HG03097 (cell line): ENCODE data around the gene COL1A2.

Experiments used
- ATAC-seq: cut with Tn5 transposase; IDR thresholded peaks from one replicate; pipeline ENCODE4 v1.9.1; 2021; ENCODE audit not compliant: unreplicated experiment, low FRiP score

COL1A2 gene

GRCh38 chr7:94409200-94409948 is 14.7 kb downstream of the COL1A2 start:
- no peak for ATAC-seq

DNA sequence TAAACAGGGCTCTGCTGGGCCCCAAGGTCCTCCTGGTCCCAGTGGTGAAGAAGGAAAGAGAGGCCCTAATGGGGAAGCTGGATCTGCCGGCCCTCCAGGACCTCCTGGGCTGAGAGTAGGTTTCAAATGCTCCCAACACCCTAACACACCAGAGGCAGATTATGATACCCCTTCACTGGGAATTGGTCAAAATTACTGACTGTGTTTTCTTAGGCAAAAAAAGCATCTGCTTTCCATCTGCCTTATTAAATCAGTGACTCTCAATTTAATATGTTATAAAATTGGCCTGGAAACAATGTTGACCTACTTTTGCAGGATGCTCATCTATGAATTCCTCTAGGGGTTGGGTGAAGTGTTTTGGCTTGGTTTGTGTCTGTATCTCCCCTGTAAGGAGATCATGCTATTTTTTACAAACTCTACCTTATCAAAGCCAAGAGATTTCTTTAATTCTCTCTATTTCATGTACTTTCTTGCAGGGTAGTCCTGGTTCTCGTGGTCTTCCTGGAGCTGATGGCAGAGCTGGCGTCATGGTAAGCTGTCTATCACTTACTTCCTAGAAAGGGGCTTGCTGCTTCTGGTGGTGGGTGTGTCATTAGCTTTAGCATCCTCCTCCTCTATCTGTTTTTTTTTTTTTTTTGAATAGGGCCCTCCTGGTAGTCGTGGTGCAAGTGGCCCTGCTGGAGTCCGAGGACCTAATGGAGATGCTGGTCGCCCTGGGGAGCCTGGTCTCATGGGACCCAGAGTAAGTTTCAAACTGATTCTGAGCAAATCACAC is 15.9 kb downstream of the COL1A2 start:
- ATAC-seq: no peak

DNA sequence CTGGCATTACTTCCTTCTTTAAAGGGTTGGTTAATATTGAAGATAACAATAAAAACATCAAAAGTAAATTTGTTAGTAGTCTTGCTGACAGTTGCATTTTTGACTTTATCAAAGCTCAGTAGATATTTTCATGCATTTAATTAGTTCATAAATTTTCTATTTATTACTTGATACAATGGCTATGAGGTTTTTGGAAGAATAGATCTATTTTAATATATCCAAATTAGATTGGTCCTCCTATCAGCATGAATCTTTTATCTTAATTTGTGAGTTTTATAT is 16.4 kb downstream of the COL1A2 start:
- ATAC-seq: no peak

DNA sequence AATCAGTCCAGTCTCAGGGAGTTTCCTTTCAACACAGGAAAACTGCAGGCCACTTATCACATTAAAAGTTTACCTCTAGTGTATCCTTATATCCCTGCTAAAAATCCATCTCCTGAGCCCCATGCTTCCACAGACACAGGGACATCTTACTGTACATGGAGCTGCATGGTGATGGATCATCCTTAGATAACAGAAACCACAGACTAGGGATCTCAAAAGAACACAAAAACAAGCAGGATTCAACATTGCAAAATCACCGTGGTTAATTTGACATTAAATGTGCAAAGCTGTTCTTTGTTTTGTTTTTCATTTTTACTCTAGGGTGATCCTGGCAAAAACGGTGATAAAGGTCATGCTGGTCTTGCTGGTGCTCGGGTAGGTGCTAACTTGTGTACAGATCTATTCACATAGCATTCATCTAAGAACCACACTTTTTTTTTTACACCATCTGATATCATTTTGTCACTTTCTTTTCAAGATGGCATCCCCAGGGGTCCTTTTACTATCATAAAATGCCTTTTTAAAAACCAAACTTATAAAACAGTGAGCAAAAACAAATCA is 18.1 kb downstream of the COL1A2 start:
- ATAC-seq: no peak

- no peak for ATAC-seq
Measured at GRCh38 chr7:94414481-94414880, 19.8 kb downstream of the COL1A2 start.

DNA sequence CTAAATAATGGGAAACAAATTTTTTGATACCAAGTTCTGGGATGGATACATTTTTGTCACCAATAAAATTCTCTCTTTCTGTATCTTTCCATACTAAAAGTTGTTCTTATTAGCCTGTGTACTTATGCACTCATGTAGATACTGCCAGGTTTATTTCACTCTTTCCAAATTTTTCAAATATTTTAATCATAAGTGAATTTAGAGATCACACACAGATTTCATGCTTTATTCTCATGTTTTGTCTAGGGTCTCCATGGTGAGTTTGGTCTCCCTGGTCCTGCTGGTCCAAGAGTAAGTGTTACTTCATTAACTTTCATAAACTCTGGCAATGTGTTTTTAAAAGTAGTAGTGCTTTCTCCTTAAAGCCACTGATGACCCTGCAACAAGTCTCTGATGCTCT is 20.3 kb downstream of the COL1A2 start:
- ATAC-seq: no peak

GRCh38 chr7:94417306-94417705 is 22.6 kb downstream of the COL1A2 start:
- ATAC-seq: no peak

DNA sequence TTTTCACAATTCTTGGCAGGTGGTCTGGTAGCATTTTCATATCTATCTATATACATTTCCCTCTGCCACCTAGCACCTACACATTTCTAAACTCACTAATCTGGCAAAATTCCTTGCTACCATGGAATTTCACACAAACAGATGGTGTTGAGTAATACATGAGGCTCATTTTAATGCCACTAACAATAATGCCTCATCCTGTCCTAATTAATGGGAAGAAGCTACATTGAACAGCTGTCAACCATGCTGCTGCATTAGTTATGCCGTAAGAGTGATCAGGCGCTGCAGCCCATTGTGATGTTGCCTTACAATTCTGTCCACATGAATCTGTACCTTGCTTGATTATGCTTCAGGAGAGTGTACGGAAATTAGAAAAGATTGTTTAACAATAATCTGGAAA is 23.2 kb downstream of the COL1A2 start:
- ATAC-seq: no peak

GRCh38 chr7:94418851-94419250 is 24.2 kb downstream of the COL1A2 start:
- ATAC-seq: no peak

DNA sequence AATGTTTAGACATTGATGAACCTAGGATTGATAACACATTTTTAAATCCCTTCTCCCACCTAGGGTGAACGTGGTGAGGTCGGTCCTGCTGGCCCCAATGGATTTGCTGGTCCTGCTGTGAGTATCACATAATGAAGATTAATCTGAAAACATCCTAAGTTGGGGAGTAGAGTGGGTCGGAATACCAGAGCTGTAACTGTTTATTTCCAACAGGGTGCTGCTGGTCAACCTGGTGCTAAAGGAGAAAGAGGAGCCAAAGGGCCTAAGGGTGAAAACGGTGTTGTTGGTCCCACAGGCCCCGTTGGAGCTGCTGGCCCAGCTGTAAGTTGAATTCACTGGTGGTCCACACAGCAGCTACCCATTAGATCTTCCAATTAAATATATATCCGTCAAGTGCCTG is 25.6 kb downstream of the COL1A2 start:
- no peak for ATAC-seq

DNA sequence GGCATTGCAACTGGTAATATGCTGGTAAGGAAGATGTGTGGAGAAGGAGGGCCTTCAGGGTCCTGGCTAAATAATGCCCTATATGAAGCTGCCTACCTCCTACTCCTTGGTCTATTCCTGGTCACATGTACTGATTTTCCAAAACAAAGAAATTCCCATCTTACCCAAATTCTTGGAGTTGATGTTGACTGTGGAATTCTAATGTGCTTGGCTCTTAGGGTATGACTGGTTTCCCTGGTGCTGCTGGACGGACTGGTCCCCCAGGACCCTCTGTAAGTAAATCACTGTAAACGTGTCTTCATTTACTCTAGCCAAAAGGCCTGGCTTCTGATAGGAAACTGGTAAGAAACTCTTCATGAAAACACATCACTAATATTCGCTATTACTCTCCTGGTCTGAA is 27.0 kb downstream of the COL1A2 start:
- no peak for ATAC-seq

DNA sequence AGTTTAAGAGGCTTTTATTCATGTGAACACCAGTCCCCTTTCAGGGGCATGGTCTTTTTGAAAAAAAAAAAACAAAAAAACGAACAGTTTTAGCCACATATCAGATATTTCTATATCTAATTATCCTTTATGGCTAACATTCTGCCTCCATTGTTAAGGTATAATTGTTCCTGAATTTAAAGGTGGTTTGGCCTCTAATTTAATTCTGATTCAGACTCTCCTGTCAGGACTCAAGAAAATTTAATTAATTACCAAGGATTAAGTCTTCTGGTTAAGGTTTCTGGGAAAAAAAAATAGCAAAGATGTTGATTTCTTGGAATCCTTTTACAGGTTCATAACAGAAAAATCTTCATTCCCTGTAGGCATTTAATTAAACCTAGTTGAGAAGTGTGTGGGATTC is 27.4 kb downstream of the COL1A2 start:
- no peak for ATAC-seq

- ATAC-seq: no peak
Measured at GRCh38 chr7:94422827-94423460, 28.2 kb downstream of the COL1A2 start.

DNA sequence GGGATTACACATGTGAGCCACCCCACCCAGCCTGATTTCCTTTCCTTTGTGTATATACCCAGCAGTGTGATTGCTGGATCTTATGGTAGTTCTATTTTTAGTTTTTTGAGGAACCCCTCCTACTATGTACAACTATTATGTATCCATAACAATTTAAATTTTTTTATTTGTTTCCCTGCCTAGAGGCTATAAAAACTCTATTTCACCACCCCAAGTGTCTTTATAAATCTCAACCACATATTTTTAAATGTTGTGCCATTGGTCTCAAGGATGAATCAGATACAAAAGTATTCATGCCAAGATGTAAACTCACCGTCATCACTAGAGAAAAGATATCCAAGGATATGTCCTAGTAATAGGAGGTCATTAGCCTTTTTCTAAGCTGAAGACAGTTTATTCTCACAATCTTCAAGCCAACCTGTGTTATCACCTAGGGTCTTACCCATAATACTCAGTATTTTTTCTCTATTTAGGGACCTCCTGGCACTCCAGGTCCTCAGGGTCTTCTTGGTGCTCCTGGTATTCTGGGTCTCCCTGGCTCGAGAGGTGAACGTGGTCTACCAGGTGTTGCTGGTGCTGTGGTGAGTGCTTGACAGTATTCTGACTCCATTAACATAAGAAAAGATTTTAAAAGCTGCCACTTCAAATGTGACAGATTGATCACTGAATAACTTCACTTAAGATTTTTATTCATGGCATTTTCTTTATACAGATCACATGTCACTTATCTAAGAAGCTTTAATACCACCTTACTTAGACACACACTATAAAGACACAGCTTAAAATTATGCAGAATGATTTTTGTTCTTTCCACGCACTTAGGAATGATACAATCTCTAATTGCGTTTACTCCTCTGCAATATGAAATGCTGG is 29.4 kb downstream of the COL1A2 start:
- ATAC-seq: no peak

- ATAC-seq: no peak
Measured at GRCh38 chr7:94425546-94425945, 30.9 kb downstream of the COL1A2 start.

GRCh38 chr7:94426980-94427875 is 32.5 kb downstream of the COL1A2 start:
- no peak for ATAC-seq

DNA sequence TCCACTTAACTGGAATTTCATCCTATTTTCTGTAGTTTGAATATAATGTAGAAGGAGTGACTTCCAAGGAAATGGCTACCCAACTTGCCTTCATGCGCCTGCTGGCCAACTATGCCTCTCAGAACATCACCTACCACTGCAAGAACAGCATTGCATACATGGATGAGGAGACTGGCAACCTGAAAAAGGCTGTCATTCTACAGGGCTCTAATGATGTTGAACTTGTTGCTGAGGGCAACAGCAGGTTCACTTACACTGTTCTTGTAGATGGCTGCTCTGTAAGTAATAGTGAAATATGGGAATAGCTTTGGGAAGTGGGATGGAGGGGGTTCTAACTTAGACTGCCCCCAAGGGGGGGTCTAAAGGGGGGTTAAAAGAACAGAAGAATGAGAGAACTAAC is 34.5 kb downstream of the COL1A2 start:
- no peak for ATAC-seq

DNA sequence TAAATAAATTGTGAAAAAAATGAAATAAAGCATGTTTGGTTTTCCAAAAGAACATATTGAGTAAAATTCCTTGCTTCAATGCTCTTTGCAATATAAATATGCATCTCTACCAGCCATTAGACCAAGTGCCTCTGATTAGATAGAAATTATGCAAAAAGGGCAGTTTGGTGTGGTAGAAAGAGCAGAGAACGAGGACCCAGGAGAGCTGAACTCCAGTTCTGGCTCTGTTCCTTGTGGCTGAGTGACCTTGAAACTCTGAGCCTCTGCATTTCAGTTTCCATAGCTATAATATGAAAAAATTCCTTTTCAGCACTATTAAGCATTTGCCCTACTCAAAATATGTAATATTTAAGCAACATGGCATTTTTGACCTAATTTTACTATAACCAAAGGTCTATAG is 36.5 kb downstream of the COL1A2 start:
- no peak for ATAC-seq

- ATAC-seq: no peak
Measured at GRCh38 chr7:94431619-94432280, 37.1 kb downstream of the COL1A2 start.
